HCT116 (cell line): ENCODE data around the gene SLC22A13.

ENCODE experiments used
- CEBPB ChIP-seq: IDR thresholded peaks from 2 replicates; pipeline ENCODE4 v1.6.1; 2012; ENCODE audit warnings: low read depth
- CTCF ChIP-seq, 3 experiments: fragments of 200-600 bp in 1 of 3; sonication (generic) in 1 of 3; IDR thresholded peaks in 2 of 3; conservative IDR thresholded peaks in 1 of 3; 2 replicates each; pipeline ENCODE4 v1.5.1; 2012 to 2017; ENCODE audit warnings: low read depth in 2 of 3, low read length in 2 of 3, antibody characterized with exemption in 1 of 3, borderline replicate concordance in 1 of 3, control low read depth in 1 of 3, mild to moderate bottlenecking in 1 of 3, mixed read lengths in 1 of 3, mixed run types in 1 of 3, moderate library complexity in 1 of 3; ENCODE audit not compliant: insufficient read depth in 1 of 3
- EZH2 ChIP-seq: fragments of 200-600 bp; sonication (generic); IDR thresholded peaks from 2 replicates; pipeline ENCODE4 v1.6.1; 2017; ENCODE audit warnings: antibody characterized with exemption, mixed run types
- JUND ChIP-seq: IDR thresholded peaks from 2 replicates; pipeline ENCODE4 v1.6.1; 2012
- MAX ChIP-seq: IDR thresholded peaks from 2 replicates; pipeline ENCODE4 v1.6.1; 2012
- POLR2A ChIP-seq: IDR thresholded peaks from 2 replicates; pipeline ENCODE4 v1.7.0; 2011; ENCODE audit warnings: borderline replicate concordance; ENCODE audit not compliant: insufficient read depth, insufficient read length; ENCODE audit errors: extremely low read depth
- POLR2AphosphoS5 ChIP-seq: IDR thresholded peaks from 2 replicates; pipeline ENCODE4 v1.6.1; 2011; ENCODE audit warnings: mild to moderate bottlenecking, low read depth, low read length, moderate library complexity
- RAD21 ChIP-seq: IDR thresholded peaks from 2 replicates; pipeline ENCODE4 v1.6.1; 2012; ENCODE audit warnings: low read depth, mild to moderate bottlenecking
- SRF ChIP-seq: IDR thresholded peaks from 2 replicates; pipeline ENCODE4 v1.6.1; 2012; ENCODE audit warnings: low read depth
- ZFX ChIP-seq: fragments of 450-650 bp; IDR thresholded peaks from 2 replicates; pipeline ENCODE4 v1.6.1; 2017

GRCh38 chr3:38278841-38279240, 13.2 kb downstream of the SLC22A13 start:
- TF ChIP-seq POLR2A, result no peak
- TF ChIP-seq CTCF (IDR thresholded peaks at IDR 0.05 in 2 of 3, conservative IDR thresholded peaks at IDR 0.05 in 1 of 3; ENCODE audit: borderline replicate concordance in 1 of 3, insufficient read depth in 1 of 3, low read depth in 2 of 3, low read length in 2 of 3), result no peak
- no peak for TF ChIP-seq JUND
- no peak for TF ChIP-seq RAD21
- no peak for TF ChIP-seq EZH2
- no peak for TF ChIP-seq SRF
- no peak for TF ChIP-seq POLR2AphosphoS5
- TF ChIP-seq ZFX, result no peak
- TF ChIP-seq CEBPB, result no peak
- no peak for TF ChIP-seq MAX
